Measurements from ENCODE around the gene H3-3A. TPM values are rescaled to one million over a fixed set of nuclear protein-coding genes. Genes with fewer than 3 reads are reported as not detected.

The H3-3A gene
- total RNA-seq, 1 experiment from 2014 or later, result 1,129 TPM

- Histone ChIP-seq H2BK120ac (ENCODE audit: low read depth, low read length, poor library complexity, severe bottlenecking) (no peak overlapping the region), H3K9me3 (ENCODE audit: control insufficient read depth, low read depth, low read length) (no peaks in the 10 kb centered on the region), H2BK15ac (ENCODE audit: low read depth, low read length) (no peak overlapping the region), H2BK12ac (ENCODE audit: insufficient read length, low read depth, low read length) (no peak overlapping the region), H3K27ac (ENCODE audit: insufficient read length, low read depth, low read length) (no peak overlapping the region), H3K14ac (ENCODE audit: insufficient read depth, low read length) (no peak overlapping the region), H4K91ac (ENCODE audit: insufficient read length, low read depth, low read length) (no peak overlapping the region), H3T11ph (ENCODE audit: low read length) (no peak overlapping the region), H3K79me2 (ENCODE audit: insufficient read depth, low read length) (no peaks in the 10 kb centered on the region), H4K20me1 (ENCODE audit: control insufficient read depth, insufficient read depth, insufficient read length) (no peaks in the 10 kb centered on the region), H3K79me1 (ENCODE audit: insufficient read depth, low read depth, low read length, poor library complexity, severe bottlenecking) (no peaks in the 10 kb centered on the region), H2BK20ac (ENCODE audit: low read depth, low read length, poor library complexity, severe bottlenecking) (no peak overlapping the region), H3K4me1 (ENCODE audit: insufficient read depth, low read length) (no peaks in the 10 kb centered on the region), H2BK5ac (ENCODE audit: insufficient read length, low read length) (no peak overlapping the region), H2AK5ac (ENCODE audit: insufficient read length, low read length) (no peak overlapping the region), H2AFZ (ENCODE audit: low read length) (no peak overlapping the region), H3K4ac (ENCODE audit: low read depth, low read length) (no peak overlapping the region), H3K18ac (ENCODE audit: insufficient read length, low read depth, low read length) (no peak overlapping the region), H4K8ac (replicated peaks; ENCODE audit: insufficient read length, low read depth, low read length) (no peak overlapping the region), H4K5ac (ENCODE audit: insufficient read length, low read depth, low read length) (no peak overlapping the region), H3K27me3 (ENCODE audit: insufficient read depth, low read length) (no peaks in the 10 kb centered on the region), H3K23me2 (ENCODE audit: insufficient read length, low read depth, low read length, poor library complexity, severe bottlenecking) (no peaks in the 10 kb centered on the region), H3K56ac (ENCODE audit: insufficient read length, low read depth, low read length) (no peak overlapping the region), H3K23ac (ENCODE audit: insufficient read length, low read depth, low read length) (no peak overlapping the region), H3K9ac (ENCODE audit: extremely low read depth, insufficient read length, low read length) (no peak overlapping the region), H3K4me2 (ENCODE audit: insufficient read depth, insufficient read length, low read length) (no peak overlapping the region)
- Mint-ChIP-seq H3K27ac (no peak overlapping the region), H3K4me3 (no peak overlapping the region), H3K4me1 (no peaks in the 10 kb centered on the region), H3K27me3 (ENCODE audit: low read depth) (peaks cover 3% of the 10 kb centered on the region), H3K36me3 (ENCODE audit: insufficient read depth in 1 of 3, low read depth in 3 of 3) (no peaks in the 10 kb centered on the region), H3K9me3 (no peaks in the 10 kb centered on the region)
- DNase-seq, result no peak
- TF ChIP-seq CTCF (conservative IDR thresholded peaks at IDR 0.05), result no peak
- whole genome bisulfite sequencing (ENCODE audit: extremely low coverage, insufficient read length, low lambda C conversion rate), result no CpG with 5 or more reads among the region's 5 CpGs
Observed at GRCh38 chr1:226023735-226024134, 38.8 kb upstream of the H3-3A start.
